GM18909 (cell line): ENCODE measurements around the gene KDM3B.
"Not testable (repeated sequence)": the region's sequence is repeated elsewhere in the genome, so short reads cannot be mapped to it uniquely, and the experiment has no call there.

Source experiments
- ATAC-seq: cut with Tn5 transposase; IDR thresholded peaks from one replicate; pipeline ENCODE4 v1.9.1; 2021; ENCODE audit warnings: mild to moderate bottlenecking; ENCODE audit not compliant: unreplicated experiment, poor library complexity

KDM3B gene, protein sequence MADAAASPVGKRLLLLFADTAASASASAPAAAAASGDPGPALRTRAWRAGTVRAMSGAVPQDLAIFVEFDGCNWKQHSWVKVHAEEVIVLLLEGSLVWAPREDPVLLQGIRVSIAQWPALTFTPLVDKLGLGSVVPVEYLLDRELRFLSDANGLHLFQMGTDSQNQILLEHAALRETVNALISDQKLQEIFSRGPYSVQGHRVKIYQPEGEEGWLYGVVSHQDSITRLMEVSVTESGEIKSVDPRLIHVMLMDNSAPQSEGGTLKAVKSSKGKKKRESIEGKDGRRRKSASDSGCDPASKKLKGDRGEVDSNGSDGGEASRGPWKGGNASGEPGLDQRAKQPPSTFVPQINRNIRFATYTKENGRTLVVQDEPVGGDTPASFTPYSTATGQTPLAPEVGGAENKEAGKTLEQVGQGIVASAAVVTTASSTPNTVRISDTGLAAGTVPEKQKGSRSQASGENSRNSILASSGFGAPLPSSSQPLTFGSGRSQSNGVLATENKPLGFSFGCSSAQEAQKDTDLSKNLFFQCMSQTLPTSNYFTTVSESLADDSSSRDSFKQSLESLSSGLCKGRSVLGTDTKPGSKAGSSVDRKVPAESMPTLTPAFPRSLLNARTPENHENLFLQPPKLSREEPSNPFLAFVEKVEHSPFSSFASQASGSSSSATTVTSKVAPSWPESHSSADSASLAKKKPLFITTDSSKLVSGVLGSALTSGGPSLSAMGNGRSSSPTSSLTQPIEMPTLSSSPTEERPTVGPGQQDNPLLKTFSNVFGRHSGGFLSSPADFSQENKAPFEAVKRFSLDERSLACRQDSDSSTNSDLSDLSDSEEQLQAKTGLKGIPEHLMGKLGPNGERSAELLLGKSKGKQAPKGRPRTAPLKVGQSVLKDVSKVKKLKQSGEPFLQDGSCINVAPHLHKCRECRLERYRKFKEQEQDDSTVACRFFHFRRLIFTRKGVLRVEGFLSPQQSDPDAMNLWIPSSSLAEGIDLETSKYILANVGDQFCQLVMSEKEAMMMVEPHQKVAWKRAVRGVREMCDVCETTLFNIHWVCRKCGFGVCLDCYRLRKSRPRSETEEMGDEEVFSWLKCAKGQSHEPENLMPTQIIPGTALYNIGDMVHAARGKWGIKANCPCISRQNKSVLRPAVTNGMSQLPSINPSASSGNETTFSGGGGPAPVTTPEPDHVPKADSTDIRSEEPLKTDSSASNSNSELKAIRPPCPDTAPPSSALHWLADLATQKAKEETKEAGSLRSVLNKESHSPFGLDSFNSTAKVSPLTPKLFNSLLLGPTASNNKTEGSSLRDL (N-terminal part only)

GRCh38 chr5:138352071-138352721 is at the start of gene KDM3B:
Gene KDM3B (plus strand): TSS chr5:138352685. CDS start chr5:138352796, 111 bp downstream.
- peak; percentile 67 for ATAC-seq

- ATAC-seq = no peak
Observed at GRCh38 chr5:138303372-138303771, 49.1 kb upstream of the KDM3B start.

DNA sequence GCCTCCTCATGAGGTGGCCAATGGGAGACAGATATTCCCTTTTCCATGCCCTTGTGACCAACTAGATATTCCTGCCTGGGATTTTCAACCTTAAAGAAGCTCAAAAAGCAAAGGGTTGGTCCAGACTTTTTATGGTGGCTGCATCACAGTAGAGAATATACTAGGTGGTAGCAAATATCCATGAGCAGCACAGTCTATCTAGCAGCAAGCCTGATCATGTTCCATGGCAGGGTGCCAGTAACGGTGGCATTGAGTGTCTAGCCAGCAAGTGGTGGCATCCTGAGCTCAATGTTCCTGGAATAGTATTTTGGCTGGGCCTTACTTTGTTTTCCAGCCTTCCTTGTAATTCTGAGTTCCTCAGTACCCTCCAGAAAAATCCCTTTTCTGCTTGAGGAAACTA is 46.7 kb upstream of the KDM3B start:
- no peak for ATAC-seq

- no peak for ATAC-seq
Observed at GRCh38 chr5:138315751-138316278, 36.7 kb upstream of the KDM3B start.

DNA sequence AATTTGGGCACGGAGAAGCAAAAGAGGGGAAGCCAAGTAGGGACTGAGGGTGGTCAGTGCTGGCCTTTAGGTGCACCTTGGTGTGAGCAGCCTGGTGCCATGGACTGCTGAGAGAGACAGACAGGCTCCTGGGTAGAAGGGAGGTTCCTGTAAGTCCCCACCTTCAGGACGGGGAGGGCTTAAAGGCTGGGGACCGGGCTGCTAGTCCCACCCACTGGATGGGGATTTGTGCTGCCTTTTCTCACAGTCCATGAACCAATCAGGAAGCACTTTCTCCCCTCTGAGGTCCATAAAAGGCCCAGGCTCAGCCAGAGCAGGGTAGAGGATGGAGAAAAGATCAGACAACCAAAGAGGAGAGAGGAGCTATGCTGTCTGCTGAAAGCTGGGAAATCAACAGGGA is 36.1 kb upstream of the KDM3B start:
- ATAC-seq = no peak

GRCh38 chr5:138318211-138318610 is 34.3 kb upstream of the KDM3B start:
- ATAC-seq = not testable (repeated sequence)

DNA sequence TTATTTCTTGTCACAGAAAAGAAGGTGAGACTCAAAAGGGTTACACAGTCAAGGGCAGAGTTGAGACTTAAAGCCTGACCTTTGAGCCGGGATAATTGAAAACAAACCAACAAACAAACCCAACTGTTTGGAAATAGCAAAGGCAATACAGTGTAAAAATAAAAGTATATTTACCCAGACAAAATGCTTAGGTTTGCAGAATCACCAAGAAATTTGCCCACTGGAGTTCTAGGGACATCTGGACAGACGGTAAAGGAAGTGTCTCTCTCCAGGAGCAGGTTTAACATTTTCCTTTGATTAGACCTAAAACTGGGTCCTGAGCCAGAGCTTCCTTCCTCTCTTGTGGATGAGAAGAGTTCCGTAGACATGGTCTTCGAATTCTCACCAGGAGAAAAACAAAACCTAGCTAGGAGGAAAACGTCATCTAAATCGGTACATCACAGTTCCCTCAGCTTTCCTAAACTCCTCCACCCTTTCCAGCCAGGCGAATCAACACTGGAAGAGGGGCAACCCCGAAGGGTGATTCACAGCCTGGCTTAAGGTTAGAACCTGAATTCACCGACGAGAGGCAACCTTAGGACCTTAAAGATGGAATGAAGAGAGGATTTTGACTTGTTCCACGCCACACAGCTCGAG is 21.6 kb upstream of the KDM3B start:
- no peak for ATAC-seq

DNA sequence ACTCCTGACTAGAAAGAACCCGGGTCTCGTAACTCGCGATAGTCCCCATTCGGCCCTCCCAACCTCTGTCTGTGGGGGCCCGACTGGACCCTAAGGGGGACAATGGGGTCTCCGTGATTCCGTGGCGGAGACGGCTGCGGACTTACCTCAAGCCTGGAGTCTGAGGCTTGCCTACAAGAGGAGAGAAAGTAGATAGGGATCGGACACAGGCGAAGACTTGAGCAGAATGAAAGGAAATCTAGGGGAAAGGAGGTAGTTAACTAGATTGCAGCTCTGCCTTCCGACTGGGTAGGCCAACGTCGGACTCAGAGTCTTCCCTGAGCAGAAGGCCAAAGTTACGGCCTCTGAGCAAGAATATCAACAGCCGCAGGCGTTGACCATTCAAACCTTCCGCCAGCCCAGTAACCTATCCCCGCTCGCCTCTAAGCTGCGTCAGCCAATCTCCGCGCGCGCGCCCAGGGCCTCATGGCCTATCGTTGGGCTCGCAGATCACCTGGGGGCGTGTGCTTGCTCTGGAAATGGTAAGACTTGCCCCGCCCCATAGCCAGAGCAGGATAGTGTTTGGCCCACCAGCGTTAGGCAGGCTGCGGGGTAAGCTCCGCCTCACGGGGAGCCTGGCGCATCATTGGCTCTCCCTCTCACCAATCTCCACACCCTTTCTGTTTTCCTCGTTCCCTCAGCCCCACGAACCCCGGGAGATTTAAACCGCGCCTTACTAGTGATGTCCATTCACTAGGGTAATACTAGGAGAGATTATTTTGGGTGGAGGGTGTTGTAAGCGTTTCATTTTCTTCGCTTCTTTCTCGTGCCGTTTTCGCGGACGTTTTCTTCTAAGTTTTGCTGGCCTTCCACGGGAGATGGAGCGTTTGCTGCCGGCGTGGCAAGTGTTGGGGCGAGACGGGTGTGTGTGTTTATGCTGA is 20.8 kb upstream of the KDM3B start, which contains the start of gene CDC25C:
Gene CDC25C, minus strand, starts transcription at position 356 of the 920 bp plus-strand sequence. CDS start 624 bp downstream, outside the sequence.
- peak; percentile 99 for ATAC-seq

GRCh38 chr5:138334867-138335447 is 17.5 kb upstream of the KDM3B start:
- ATAC-seq = no peak

- peak; percentile 18 for ATAC-seq
Observed at GRCh38 chr5:138336952-138337684, 15.4 kb upstream of the KDM3B start.

GRCh38 chr5:138337685-138338410 is 14.6 kb upstream of the KDM3B start, which contains the start of gene FAM53C:
Gene FAM53C (plus strand): TSS chr5:138338266. CDS start chr5:138341336, 3,070 bp downstream.
- ATAC-seq = peak; percentile 87

DNA sequence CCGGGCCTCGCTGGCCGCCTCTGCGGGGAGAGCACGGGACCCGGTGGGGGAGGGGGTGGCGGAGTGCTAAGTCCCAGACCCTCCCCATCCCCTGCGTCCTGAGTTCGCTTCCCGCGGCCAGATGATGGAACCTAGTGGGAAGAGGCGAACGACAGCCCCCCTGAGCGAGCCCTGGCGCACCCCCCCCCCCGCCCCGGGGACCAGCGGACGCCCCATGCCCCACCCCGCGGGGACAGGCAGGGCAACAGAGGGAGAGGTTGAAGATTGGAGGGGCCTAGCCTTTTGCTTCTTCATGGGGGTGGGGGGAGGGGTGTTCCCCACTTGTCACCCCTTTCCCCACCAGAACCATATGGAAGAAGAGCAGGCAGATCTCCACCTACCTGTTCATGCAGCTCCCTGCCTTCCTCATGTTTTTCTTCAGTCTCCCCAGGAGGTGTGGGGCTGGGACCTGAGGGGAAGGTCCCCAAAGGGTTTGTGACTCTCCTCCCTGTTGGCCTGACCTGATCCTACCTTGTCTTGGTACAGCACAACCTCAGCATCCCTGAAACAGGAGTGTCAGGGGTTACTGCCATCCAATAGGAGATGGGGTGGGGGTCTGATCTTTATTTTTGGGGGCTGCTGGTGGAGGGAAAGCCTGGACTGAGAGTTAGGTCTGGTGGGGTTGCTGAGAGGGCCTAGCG is 13.9 kb upstream of the KDM3B start:
- peak; percentile 1 for ATAC-seq

- ATAC-seq = no peak
Observed at GRCh38 chr5:138339091-138339456, 13.4 kb upstream of the KDM3B start.

DNA sequence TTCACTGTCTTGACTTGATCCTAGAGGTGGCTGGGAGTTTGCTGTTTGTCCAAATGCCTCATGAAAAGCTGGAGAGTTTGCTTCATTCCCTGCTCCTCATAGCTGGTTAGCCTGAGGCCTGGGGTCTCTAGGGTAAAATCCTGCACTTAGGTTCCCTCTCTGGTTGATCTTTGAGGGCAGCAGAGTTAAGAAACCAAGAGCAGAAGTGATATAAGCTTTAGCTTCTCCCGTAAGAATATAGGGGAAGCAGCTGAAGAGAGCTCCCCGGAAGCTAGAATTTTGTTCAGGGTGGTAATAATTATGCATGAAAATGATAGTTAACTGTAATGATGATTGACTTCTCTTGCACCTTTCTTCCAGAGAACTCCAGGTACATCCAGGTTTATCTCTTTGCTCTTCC is 13.0 kb upstream of the KDM3B start:
- ATAC-seq = no peak

DNA sequence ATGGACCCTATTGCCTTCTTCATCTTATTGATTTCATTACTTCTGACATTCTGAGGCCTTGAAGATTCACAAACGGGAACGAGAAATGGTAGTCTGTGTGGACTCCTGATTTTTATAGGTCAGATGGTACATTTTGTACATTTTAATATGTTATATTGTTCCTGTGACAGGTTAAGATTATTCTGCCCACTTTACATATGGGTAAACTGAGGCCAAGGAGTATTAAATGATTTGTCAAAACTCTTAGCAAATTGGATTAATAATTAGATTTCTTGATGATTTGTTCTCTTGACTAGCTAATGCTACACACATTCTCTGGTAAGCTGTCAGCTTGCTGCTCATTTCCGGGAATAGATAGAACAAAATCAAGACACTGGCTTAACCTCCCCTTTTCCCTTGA is 12.5 kb upstream of the KDM3B start:
- no peak for ATAC-seq
